Neural cell (in vitro differentiated cells): ENCODE measurements around the gene ELK3. TPM values are rescaled to one million over a fixed set of nuclear protein-coding genes. Genes with fewer than 3 reads are reported as not detected.

ENCODE experiments used
- H2AFZ ChIP-seq: fragments of 200-600, 300-800 bp; sonication (generic), shearing (Covaris generic); 2 replicates; pipeline ENCODE4 v1.6.0; 2014; ENCODE audit warnings: low read depth, mild to moderate bottlenecking, antibody characterized with exemption, low read length, moderate library complexity
- H3F3A ChIP-seq: fragments of 200-600 bp; shearing (Covaris generic); 2 replicates; pipeline ENCODE4 v1.6.1; 2016; ENCODE audit warnings: mild to moderate bottlenecking, moderate library complexity, mixed read lengths, antibody characterized with exemption, low read length; ENCODE audit not compliant: insufficient read depth, poor library complexity, severe bottlenecking
- H3K27ac ChIP-seq: fragments of 200-600, 300-800 bp; sonication (generic), shearing (Covaris generic); 2 replicates; pipeline ENCODE4 v1.5.1; 2014; ENCODE audit warnings: mild to moderate bottlenecking, low read length, moderate library complexity
- H3K27me3 ChIP-seq: fragments of 300-800, 200-600 bp; sonication (generic), shearing (Covaris generic); 2 replicates; pipeline ENCODE4 v1.6.0; 2014; ENCODE audit warnings: mild to moderate bottlenecking, low read depth, low read length, moderate library complexity; ENCODE audit not compliant: insufficient read depth
- H3K36me3 ChIP-seq: fragments of 300-800, 200-600 bp; sonication (generic), shearing (Covaris generic); 2 replicates; pipeline ENCODE4 v1.5.1; 2014; ENCODE audit warnings: mild to moderate bottlenecking, antibody characterized with exemption, low read length, moderate library complexity; ENCODE audit not compliant: insufficient read depth
- H3K4me2 ChIP-seq: fragments of 300-800, 200-600 bp; sonication (generic), shearing (Covaris generic); 2 replicates; pipeline ENCODE4 v1.6.0; 2014; ENCODE audit warnings: mild to moderate bottlenecking, low read length
- H3K4me3 ChIP-seq: fragments of 300-800, 200-600 bp; sonication (generic), shearing (Covaris generic); 2 replicates; pipeline ENCODE4 v1.5.1; 2014; ENCODE audit warnings: mild to moderate bottlenecking, low read length, moderate library complexity
- H3K79me2 ChIP-seq: fragments of 200-600 bp; shearing (Covaris generic); replicated peaks from 2 replicates; pipeline ENCODE4 v1.6.0; 2014; ENCODE audit warnings: mild to moderate bottlenecking, low read length, moderate library complexity; ENCODE audit not compliant: insufficient read depth
- H3K9ac ChIP-seq: fragments of 300-800, 200-600 bp; sonication (generic), shearing (Covaris generic); 2 replicates; pipeline ENCODE4 v1.6.1; 2016; ENCODE audit warnings: mild to moderate bottlenecking, low read length, mixed read lengths
- H3K9me2 ChIP-seq: fragments of 200-600 bp; shearing (Covaris generic); 2 replicates; pipeline ENCODE4 v1.6.1; 2016; ENCODE audit warnings: mild to moderate bottlenecking, low read length, mixed read lengths; ENCODE audit not compliant: insufficient read depth
- H3K9me3 ChIP-seq: fragments of 200-600, 300-800 bp; sonication (generic), shearing (Covaris generic); 2 replicates; pipeline ENCODE4 v1.6.1; 2016; ENCODE audit warnings: mild to moderate bottlenecking, mixed run types, low read length, moderate library complexity, mixed read lengths
- H4K20me1 ChIP-seq: fragments of 200-600 bp; shearing (Covaris generic); 2 replicates; pipeline ENCODE4 v1.6.1; 2016; ENCODE audit warnings: mild to moderate bottlenecking, mixed run types; ENCODE audit not compliant: insufficient read depth
- CTCF ChIP-seq: fragments of 450-650 bp; IDR thresholded peaks from 2 replicates; pipeline ENCODE4 v1.5.1; 2014; ENCODE audit warnings: antibody characterized with exemption, mild to moderate bottlenecking, moderate library complexity; ENCODE audit not compliant: poor library complexity, severe bottlenecking
- EP300 ChIP-seq: fragments of 450-650 bp; conservative IDR thresholded peaks from 2 replicates; pipeline ENCODE4 v1.6.1; 2014; ENCODE audit warnings: antibody characterized with exemption, mild to moderate bottlenecking, moderate library complexity; ENCODE audit not compliant: poor library complexity, severe bottlenecking
- EZH2 ChIP-seq: fragments of 200-600, 300-800 bp; shearing (Covaris generic), sonication (generic); IDR thresholded peaks from 2 replicates; pipeline ENCODE4 v1.6.1; 2014; ENCODE audit warnings: antibody characterized with exemption, low read length, borderline replicate concordance, mild to moderate bottlenecking; ENCODE audit not compliant: insufficient read depth, poor library complexity, severe bottlenecking
- MXI1 ChIP-seq: fragments of 450-650 bp; conservative IDR thresholded peaks from 2 replicates; pipeline ENCODE4 v1.6.1; 2014; ENCODE audit warnings: antibody characterized with exemption, mild to moderate bottlenecking; ENCODE audit not compliant: poor library complexity, severe bottlenecking
- POLR2AphosphoS5 ChIP-seq: IDR thresholded peaks from 2 replicates; pipeline ENCODE4 v1.6.1; 2012
- RAD21 ChIP-seq: fragments of 450-650 bp; conservative IDR thresholded peaks from 2 replicates; pipeline ENCODE4 v1.6.1; 2014; ENCODE audit warnings: antibody characterized with exemption, mild to moderate bottlenecking, moderate library complexity
- REST ChIP-seq: IDR thresholded peaks from 2 replicates; pipeline ENCODE4 v1.6.1; 2012; ENCODE audit warnings: borderline replicate concordance
- SMC3 ChIP-seq: fragments of 450-650 bp; conservative IDR thresholded peaks from 2 replicates; pipeline ENCODE4 v1.6.1; 2014; ENCODE audit warnings: antibody characterized with exemption, mild to moderate bottlenecking, moderate library complexity; ENCODE audit not compliant: poor library complexity
- TAF1 ChIP-seq: IDR thresholded peaks from 2 replicates; pipeline ENCODE4 v1.6.1; 2012; ENCODE audit warnings: low read depth
- polyA plus RNA-seq: library from polyadenylated mRNA; depleted of rRNA; stranded (reverse); fragments of >200 nt; gene quantifications from 2 replicates; pipeline ENCODE4 v1.2.3, GENCODE V29; 2014

The ELK3 gene
- polyA plus RNA-seq, 1 donor from 2014 or later = 0.10 TPM

- Histone ChIP-seq H3K9me3 (no peaks in the 10 kb centered on the region), H3K9me2 (no peaks in the 10 kb centered on the region), H3K27me3 (no peaks in the 10 kb centered on the region), H3K4me3 (no peak overlapping the region), H4K20me1 (no peaks in the 10 kb centered on the region), H3K27ac (no peak overlapping the region), H2AFZ (no peak overlapping the region), H3K4me2 (no peak overlapping the region), H3K36me3 (no peaks in the 10 kb centered on the region), H3F3A (no peaks in the 10 kb centered on the region), H3K9ac (no peak overlapping the region), H3K79me2 (no peaks in the 10 kb centered on the region)
- TF ChIP-seq SMC3 (no peak), MXI1 (no peak), REST (no peak), TAF1 (no peak), EZH2 (no peak), RAD21 (no peak), EP300 (no peak), CTCF (no peak), POLR2AphosphoS5 (no peak)
Observed at GRCh38 chr12:96226401-96226800, 32.2 kb downstream of the ELK3 start.

GRCh38 chr12:96226801-96227348 lies 32.7 kb downstream of the ELK3 start:
- no peak for TF ChIP-seq REST
- TF ChIP-seq SMC3 = no peak
- no peak for TF ChIP-seq CTCF
- TF ChIP-seq EP300 = no peak
- TF ChIP-seq POLR2AphosphoS5 = no peak
- no peak for TF ChIP-seq RAD21
- TF ChIP-seq MXI1 = no peak
- no peak for TF ChIP-seq TAF1
- no peak for TF ChIP-seq EZH2
- H2AFZ ChIP-seq = no peak overlapping the region
- no peak overlapping the region for H3K9ac ChIP-seq
- H3K9me2 ChIP-seq = no peaks in the 10 kb centered on the region
- no peaks in the 10 kb centered on the region for H3K79me2 ChIP-seq
- H4K20me1 ChIP-seq = no peaks in the 10 kb centered on the region
- no peaks in the 10 kb centered on the region for H3F3A ChIP-seq
- H3K27me3 ChIP-seq = no peaks in the 10 kb centered on the region
- H3K27ac ChIP-seq = no peak overlapping the region
- no peak overlapping the region for H3K4me3 ChIP-seq
- H3K36me3 ChIP-seq = no peaks in the 10 kb centered on the region
- no peak overlapping the region for H3K4me2 ChIP-seq
- no peaks in the 10 kb centered on the region for H3K9me3 ChIP-seq
